ENCODE data around the gene NR2E1.

Gene NR2E1

DNA sequence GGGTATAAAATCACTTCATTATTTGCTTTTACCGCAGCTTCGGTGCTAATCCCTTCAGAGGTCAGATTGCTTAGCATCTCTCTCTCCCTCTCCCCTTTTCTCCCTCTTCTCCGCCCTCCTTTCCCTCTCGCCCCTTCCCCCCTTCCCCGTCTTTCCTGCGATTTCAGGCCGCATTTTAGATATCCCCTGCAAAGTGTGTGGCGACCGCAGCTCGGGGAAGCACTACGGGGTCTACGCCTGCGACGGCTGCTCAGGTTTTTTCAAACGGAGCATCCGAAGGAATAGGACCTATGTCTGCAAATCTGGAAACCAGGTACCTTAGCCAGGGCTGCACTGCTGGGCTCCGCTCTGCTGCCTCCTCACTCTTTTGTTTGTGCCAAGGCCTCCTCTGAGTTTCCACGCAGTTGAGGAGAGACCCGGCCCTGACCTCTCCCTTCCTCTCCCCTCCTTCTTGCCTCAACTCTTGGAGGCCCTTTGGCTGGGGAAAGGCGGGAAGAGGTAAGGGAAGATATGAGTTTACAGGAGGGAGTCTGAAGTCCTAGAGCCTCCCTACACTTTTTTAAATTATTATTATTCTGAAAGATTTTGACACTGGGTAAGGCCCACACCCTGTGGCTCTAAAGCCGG is 5.6 kb downstream of the NR2E1 start:
- in situ Hi-C loops (cut with MboI; ENCODE audit: low sequenced_read_pairs) = no loop called here

DNA sequence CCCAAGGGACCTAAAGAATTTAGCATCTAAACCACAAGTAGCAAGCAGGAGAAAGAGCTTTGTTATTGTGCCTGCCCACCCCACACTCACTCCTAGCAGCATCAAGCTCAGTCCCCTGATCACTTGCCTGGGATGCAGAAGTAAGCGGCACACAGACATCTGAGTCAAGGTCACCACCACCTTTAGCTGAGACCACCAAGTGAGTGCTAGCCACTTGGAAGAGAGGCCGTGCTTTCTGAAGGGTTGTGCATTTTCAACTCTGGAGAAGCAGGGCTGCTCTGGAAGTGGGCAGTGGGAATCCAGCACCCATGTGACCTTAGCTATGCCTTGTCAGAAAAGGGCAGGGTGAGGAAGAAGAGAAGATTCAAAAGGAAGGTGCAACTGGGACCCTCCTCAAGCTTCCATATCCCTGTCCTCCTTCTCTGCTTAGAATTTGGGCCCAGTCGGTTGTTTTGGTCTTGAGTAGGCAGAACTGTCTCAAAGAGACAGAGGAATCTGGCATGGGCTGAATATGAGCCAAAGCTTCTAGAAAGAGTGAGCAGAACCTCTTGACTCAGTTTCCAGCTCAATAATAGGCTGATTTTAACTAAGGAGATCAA is 6.2 kb downstream of the NR2E1 start:
- in situ Hi-C loops (cut with MboI; ENCODE audit: low sequenced_read_pairs) = no loop called here

DNA sequence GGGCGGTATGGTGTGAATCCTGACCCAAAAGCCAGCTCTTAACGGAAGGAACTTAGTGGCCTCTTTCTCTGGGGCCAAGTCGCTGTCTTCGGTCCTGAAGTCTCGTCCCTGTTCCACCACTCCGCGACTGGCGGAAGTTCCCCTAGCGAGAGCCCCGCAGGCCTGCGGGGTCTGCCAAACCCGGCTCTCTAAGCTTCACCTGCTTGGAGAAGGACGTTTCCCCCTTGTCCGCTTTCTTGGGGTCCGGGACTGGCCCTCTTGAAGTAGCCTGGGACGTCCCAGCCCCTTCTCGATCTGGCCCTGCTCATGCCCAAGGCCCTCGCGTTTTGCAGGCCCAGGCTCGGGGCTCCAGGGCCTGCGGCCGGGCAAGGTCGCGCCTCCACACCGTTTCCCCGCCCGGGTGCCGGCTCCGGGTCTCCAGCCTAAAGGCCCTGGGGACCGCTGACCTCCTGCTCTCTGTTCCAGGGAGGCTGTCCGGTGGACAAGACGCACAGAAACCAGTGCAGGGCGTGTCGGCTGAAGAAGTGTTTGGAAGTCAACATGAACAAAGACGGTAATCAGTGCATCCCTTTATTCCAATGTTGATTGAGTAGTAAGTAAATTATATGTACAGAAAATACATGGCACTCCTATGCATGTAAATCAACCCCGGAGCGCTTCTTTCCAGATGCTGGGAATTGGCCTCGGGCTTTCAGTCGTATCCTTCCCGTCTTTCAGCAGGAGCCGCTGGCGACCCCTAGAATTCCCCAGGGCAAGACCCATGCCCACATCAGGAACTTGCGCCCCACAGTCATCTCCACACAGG is 8.8 kb downstream of the NR2E1 start:
- in situ Hi-C loops (cut with MboI; ENCODE audit: low sequenced_read_pairs) = no loop called here

DNA sequence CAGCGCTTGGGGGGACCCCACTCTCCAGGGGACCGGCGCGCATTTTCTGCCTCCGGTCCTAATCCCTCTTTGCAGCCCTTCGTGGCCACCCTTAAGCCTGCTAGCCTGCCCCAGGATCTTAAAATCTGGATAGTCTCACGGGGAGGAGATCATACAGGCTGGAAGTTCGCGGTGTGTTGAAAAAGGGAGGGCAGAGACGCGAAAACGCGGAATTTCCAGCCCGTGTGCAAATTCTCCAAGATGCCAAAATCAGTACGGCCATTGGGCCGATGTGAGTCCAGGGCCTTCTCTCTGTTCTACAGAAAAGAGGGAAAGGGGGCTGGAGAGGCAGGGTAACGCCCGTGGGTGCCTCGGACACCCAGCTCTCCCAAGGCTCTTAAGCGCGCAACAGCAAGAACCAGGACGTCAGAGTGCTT is 9.4 kb downstream of the NR2E1 start:
- in situ Hi-C loops (cut with MboI; ENCODE audit: low sequenced_read_pairs) = no loop called here

GRCh38 chr6:108175592-108176279 is 9.9 kb downstream of the NR2E1 start:
- in situ Hi-C loops (cut with MboI; ENCODE audit: low sequenced_read_pairs) = no loop called here

GRCh38 chr6:108176281-108177089 is 10.7 kb downstream of the NR2E1 start:
- in situ Hi-C loops (cut with MboI; ENCODE audit: low sequenced_read_pairs) = no loop called here

DNA sequence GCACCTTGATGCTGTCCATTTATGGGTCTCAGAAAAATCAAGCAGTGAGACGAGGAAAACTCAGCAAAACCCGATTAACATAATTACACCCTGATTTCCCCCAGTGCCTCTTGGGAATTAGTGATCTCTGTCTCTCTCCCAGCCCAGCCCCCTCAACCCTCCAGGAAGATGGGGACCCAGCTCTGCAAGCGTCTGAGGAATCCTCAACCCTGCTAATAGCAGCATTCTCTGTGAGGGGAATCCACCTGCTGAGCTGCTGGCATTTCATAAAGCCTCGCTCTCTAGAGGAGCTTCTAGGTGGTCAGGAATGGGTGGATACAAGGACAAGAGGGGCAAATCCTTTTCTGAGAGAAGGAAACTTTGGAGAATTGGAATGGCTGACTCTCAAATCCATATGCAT is 13.9 kb downstream of the NR2E1 start:
- in situ Hi-C loops (cut with MboI; ENCODE audit: low sequenced_read_pairs) = no loop called here

DNA sequence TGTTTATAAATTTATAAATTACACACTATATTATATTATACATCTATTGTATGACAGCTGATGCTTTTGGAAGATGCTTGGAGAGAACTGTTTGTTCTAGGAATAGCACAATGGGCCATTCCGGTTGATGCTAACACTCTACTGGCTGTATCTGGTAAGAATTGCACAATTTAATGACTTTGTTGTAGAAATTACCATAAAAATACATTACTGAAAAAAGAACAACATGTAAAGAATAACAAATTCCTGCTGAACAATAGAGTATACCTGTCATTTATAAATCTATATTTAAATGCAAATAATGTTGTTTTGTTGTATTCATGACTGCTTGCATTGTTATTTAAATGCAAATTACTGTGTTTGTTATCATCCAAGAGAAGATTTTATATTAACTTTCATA is 14.4 kb downstream of the NR2E1 start:
- in situ Hi-C loops (cut with MboI; ENCODE audit: low sequenced_read_pairs) = no loop called here

DNA sequence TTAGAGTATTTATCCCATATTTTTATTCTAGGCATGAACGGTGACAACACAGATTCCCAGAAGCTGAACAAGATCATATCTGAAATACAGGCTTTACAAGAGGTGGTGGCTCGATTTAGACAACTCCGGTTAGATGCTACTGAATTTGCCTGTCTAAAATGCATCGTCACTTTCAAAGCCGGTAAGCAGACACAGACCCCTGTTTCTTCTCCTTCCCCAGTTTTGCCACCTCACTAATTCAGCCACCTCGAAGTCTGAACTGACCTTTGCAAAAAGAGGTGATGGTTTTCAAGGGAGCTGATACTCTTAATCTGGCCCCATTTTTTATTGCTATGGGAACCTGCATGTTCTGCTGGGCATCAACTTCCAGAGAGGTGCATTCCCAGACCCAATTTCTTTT is 15.0 kb downstream of the NR2E1 start:
- in situ Hi-C loops (cut with MboI; ENCODE audit: low sequenced_read_pairs) = no loop called here

DNA sequence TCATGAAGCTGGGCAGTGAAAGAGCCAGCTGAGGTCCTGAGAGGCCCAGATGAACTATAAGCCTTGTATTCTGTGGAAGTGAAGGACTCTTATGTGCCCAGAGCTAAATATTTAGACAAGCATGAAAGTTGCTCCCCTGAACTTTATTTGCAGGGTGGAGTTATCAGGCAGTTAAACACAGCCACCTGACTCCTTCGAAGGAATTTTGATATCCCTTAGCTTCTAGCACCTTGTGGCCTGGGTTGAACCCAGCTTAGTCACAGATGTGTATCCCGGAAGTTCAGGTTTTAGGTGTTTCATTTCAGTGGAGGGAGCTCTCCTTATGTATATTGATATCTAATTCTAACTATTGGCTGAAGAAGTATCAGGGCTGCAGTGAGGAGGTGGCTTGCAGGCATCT is 20.4 kb downstream of the NR2E1 start:
- in situ Hi-C loops (cut with MboI; ENCODE audit: low sequenced_read_pairs) = no loop called here

- in situ Hi-C loops (cut with MboI; ENCODE audit: low sequenced_read_pairs) = no loop called here
Observed at GRCh38 chr6:108187519-108187918, 21.7 kb downstream of the NR2E1 start.

- in situ Hi-C loops (cut with MboI; ENCODE audit: low sequenced_read_pairs) = no loop called here
Observed at GRCh38 chr6:108193131-108193530, 27.3 kb downstream of the NR2E1 start.

- in situ Hi-C loops (cut with MboI; ENCODE audit: low sequenced_read_pairs) = no loop called here
Observed at GRCh38 chr6:108193835-108194234, 28.0 kb downstream of the NR2E1 start.

DNA sequence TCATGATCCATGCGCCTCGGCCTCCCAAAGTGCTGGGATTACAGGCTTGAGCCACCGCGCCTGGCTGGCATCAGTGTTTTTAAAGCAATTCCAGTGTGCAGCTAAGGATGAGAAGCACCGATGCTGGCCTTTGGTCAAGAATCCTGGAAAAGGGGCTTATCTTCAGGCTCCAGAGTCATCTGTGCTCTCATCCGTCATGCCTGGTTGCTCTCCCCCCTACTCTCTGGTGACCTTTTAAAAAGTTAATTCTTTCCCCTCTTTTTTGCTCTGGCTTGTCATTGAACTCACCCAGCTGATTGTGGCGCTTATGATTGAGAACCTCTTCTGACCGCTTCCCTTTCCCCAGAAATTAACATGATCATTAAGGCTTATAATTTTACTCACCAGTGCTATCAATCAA is 28.7 kb downstream of the NR2E1 start:
- in situ Hi-C loops (cut with MboI; ENCODE audit: low sequenced_read_pairs) = no loop called here

DNA sequence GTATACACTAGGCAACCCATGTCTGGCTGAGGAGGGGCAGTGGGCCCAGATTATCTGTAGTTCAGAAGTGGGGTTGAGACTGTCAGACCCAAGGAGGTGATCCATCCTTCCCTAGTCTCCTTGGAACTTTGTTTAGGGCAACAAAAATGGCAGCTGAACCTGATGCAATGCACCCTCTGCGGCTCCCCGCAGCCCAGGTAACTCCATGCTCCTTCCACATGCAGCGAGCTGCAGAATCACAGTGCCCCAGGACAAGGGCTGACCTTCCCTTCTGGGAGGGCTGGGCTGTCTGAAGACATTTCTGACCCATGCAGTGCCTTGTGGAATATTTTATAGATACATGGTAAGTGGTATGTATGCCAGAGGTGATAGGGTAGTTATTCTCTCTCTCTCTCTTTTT is 29.4 kb downstream of the NR2E1 start:
- in situ Hi-C loops (cut with MboI; ENCODE audit: low sequenced_read_pairs) = no loop called here

- in situ Hi-C loops (cut with MboI; ENCODE audit: low sequenced_read_pairs) = no loop called here
Observed at GRCh38 chr6:108198761-108199498, 33.1 kb downstream of the NR2E1 start.

GRCh38 chr6:108200186-108200585 is 34.4 kb downstream of the NR2E1 start:
- in situ Hi-C loops (cut with MboI; ENCODE audit: low sequenced_read_pairs) = no loop called here

DNA sequence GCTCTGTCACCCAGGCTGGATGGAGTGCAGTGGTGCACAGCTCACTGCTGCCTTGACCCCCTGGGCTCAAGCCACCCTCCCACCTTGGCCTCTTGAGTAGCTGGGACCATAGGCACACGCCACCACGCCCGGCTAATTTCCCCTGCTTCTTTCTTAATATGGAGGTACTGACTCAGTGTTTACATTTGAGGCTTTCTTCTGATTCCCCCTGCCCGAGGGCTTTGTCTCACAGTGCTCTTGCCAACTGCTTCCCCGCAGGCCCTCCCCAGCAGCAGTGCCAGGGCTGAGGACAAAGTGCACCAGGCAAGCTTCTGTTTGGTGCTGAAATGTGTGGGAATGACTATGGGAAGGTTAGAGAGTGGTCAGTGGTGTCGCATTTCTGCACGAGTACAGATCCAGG is 34.8 kb downstream of the NR2E1 start:
- in situ Hi-C loops (cut with MboI; ENCODE audit: low sequenced_read_pairs) = no loop called here

GRCh38 chr6:108203189-108204112 is 37.6 kb downstream of the NR2E1 start:
- in situ Hi-C loops (cut with MboI; ENCODE audit: low sequenced_read_pairs) = no loop called here

All from hTERT RPE-1 (cell line).